Thyroid gland (tissue), 4 donors: Measurements from ENCODE around the gene DNAH8.

Experiments used
- CTCF ChIP-seq, 6 experiments: fragments of 200-600 bp in 3 of 6; fragments of 450-650 bp in 3 of 6; sonication (generic) in 3 of 6; IDR thresholded peaks; one replicate each; pipeline ENCODE4 v1.5.1; 2016 to 2019; ENCODE audit warnings: antibody characterized with exemption in 6 of 6, mild to moderate bottlenecking in 2 of 6, inconsistent platforms in 1 of 6, moderate library complexity in 1 of 6
- POLR2A ChIP-seq, 2 donors: fragments of 450-650 bp; IDR thresholded peaks; one replicate each; pipeline ENCODE4 v1.6.1; 2017; ENCODE audit warnings: antibody characterized with exemption in 2 of 2, mild to moderate bottlenecking in 2 of 2, moderate library complexity in 1 of 2

DNA sequence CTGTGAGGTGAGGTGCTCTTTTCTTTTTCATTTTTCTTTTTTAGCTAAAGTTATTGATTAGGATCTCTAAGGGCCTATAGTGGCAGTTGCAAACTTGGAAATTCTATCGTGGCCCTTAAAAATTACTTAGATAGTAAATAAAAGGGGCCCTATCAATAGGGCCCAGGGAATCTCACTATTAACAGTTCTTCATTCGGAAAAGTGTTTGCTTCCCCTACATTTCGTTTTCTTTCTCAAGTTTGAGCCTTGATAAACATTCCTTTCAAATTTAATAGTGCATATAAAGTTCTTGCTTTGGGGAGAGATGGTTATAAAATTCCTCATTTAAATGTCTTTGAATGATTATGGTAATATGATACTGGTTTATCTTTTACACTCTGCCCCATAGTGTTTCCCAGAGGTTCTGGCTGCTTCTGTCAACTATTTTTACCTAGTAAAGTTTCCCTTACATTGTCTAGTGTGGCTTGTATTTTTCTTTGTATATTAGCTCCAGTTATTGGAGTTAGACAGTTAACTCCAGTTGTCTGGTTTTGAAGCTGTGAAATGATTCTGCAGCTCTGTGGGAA lies 263.1 kb downstream of the DNAH8 start:
- TF ChIP-seq CTCF (IDR thresholded peaks at IDR 0.05) (no peak), POLR2A (IDR thresholded peaks at IDR 0.05) (no peak)
